HG03520 (cell line): Measurements from ENCODE around the gene PP2D1.
"Not testable (repeated sequence)": the region's sequence is repeated elsewhere in the genome, so short reads cannot be mapped to it uniquely, and the experiment has no call there.

Source experiments
- ATAC-seq: cut with Tn5 transposase; IDR thresholded peaks from one replicate; pipeline ENCODE4 v1.9.1; 2021; ENCODE audit warnings: mild to moderate bottlenecking, moderate library complexity; ENCODE audit not compliant: unreplicated experiment

Gene PP2D1, protein sequence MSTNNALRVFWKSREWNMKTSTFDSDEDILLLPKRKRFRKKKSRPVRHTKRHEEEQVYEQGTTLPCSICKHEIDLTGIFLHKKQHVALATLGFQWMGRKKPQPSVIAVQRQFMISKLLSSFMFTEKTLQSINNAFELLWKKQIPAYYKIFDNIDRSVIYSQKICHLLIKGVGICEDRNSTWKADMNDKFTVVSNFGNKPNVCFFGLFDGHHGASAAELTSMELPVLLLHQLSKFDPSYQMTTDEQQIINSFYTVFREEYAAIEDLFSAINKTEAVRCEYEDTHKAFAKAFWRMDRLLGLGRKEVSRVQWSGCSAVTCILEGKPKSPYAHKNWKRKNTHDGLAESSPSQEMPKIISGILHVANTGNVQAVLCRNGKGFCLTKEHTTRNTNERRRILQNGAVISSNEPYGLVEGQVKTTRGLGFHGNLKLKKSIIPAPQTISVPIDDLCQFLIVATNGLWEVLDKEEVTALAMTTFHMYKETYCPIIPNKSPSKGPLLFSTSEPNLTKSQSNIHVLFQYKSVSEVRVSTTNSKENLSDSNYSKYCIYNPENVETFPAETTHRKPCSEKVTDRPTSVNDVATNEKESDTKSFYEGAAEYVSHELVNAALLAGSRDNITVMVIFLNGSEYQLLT

DNA sequence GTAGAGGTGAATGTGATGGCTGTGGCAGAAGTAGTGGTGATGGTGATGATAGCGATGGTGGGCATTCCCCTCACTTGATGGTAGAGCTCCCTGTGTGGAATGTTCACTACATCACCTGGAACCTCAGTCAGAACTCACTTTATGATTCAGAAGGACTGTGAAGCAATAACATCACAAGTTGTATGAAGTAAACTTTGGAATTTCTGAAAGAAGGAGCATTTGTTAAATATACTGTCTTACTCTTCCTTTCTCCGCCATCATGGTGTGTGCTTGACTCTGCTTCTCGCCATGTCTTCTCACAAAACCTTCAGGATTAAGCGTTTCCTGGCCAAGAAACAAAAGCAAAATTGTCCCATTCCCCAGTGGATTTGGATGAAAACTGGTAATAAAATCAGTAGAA is at the start of gene PP2D1:
TSS of gene PP2D1 (minus strand) at position 101 of the 400 bp plus-strand sequence. CDS start 192 bp downstream, outside the sequence.
- no peak for ATAC-seq

DNA sequence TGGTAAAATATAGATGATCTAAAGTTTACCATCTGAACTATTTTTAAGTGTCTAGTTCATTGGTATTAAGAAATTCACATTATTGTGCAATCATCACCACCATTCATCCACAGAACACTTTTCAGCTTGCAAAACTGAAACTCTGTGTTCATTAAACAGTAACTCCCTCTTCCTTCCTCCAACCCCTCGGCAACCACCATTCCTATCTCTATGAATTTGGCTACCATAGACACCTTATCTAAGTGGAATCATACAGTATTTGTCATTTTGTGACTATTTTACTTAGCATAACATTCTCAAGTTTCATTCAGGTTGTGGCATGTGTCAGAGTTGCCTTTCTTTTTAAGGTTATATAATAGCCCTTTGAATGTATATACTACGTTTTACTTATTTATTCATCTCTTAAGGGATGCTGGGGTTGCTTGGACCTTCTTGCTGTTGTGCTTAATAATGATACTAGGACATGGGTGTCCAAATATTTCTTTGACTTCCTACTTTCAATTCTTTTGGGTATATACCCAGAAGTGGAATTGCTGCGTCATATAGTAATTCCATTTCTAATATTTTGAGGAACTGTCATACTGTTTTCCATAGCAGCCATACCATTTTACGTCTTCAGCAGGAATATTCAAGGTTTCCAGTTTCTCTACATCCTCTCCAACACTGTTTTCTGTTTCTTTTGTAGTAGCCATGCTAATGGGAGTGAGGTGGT is 49.1 kb upstream of the PP2D1 start:
- ATAC-seq: peak; percentile 64

DNA sequence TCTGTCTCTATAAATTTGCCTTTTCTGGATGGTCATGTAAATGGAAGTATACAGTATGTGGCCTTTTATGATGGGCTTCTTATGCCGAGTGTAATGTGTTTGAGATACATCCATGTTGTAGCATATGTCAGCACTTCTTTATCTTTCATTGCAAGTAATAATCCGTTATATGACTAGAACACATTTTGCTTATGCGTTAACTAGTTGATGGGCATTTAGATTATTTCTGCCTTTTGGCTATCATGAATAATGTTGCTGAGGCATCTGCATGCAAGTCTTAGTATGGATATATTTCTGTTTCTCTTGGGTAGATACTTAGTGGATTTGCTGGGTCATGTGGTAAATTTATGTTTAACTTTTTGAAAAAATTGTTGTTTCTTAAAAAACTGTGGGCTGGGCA is 47.9 kb upstream of the PP2D1 start:
- no peak for ATAC-seq

DNA sequence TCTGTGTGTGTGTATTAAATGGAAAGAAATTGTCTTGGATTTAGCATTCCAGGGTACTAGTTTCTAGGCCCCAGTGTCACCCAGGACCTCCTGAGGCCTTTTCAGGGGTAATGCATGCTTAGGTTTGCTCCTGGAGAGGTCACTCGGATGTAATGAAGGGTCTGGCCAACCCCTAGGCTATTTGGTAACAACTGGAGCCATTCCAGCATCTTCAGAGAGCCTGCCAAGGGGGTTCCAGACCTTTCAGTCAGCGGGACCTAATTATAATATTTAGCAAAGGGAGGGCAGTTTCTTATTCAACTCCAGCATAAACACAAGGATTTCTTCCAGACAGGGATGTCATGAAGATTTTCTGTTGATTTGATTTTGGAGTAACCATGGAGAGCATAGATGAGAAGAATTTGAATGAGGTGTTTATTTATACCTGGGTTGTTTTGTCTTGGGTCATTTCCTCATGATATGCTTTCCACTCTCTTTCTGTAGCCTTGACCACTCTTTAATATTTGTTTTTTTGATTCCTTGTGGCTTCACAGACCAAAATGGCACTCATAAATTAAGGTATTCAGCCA is 45.6 kb upstream of the PP2D1 start:
- ATAC-seq: no peak

DNA sequence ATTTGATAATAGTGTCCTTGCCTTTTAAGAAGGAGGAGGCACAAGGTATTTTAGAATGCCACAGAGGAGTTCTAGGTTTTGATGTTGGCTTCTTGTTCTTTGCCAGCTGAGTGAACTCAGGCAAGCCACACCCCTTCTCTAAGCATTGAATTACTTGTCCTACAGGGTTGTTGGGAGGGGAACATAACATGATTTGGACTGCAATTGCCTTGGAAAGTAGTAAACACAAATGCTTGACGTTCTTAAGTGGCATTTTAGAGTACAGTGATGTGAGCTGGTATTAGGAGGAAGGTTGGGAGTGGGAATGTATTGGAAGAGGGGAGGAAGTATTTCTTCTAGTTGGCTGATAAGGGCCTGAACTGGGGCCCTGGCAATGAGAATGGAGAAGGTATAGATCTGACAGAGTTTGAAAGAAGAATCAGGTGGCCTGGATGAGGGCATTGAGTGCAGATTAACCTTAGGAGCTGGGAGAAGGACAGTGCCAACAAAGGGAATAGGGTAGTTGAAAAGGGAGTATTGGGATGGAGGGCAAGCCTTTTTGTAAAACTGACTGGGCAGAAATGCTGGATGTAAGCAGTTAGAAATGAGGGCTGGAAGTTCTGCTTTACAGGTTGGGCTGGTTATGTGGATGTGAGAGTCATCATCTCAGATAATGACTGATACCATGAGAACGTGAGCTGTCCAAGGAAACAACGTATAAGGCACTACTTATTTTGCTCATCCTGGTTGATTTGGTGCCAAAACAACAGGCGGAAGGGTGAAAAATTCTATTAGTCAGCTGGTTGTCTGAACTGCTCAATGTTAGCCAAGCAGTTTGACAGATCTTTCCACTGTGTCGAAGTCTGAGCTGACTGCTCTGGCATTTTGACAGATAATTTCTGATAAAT is 44.9 kb upstream of the PP2D1 start:
- peak; percentile 33 for ATAC-seq

DNA sequence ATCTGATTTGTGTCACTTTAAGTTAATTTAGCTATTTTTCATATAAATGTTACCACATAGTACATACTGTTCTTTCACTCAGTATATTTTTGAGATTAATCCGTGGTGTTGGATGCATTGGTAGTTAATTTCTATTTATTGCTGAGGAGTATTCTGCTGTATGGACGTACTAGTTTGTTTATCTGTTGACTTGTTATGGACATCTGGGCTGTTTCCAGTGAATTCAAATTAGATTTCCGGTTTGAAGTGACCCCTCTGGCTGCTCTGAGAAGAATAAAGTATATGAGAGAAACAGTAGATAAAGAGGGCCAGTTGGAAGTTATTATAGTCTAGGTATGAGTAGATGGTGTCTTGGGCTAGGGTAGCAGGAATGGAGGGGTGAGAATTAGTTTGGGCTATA is 43.8 kb upstream of the PP2D1 start:
- no peak for ATAC-seq

DNA sequence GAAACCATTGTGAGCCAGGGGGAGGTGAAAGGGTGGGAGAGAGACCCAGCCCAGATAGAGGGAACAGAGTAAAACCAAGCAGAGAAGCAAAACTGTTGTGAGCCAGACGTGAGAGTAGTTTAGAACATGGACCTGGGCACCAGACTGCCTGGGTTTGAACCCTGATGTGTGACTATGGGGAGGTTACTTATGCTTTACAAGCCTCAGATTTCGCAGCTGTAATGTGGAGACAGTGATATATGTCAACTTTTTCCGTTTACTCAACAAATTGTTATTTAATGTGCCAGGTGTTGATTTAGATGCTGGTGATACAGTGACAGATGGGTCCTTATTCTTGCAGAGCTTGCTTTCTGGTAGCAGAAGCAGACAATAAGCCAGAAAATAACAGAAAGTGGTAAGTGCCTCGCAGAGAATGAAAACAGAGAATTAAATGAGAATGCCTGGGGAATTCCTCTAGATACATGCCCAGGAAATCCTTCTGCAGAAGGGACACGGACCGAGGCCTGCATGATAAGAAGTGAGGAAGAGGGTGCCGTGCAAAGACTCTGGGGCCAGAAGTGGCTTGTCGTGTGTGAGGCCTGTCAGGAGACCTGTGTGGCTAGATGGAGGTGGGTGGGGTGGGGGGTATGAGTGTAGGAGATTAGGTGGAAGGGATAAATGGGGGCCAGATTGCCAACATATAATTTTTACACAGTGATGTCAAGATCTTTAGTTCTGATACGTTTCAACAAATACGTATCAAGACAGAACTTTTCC is 43.1 kb upstream of the PP2D1 start:
- ATAC-seq: no peak

DNA sequence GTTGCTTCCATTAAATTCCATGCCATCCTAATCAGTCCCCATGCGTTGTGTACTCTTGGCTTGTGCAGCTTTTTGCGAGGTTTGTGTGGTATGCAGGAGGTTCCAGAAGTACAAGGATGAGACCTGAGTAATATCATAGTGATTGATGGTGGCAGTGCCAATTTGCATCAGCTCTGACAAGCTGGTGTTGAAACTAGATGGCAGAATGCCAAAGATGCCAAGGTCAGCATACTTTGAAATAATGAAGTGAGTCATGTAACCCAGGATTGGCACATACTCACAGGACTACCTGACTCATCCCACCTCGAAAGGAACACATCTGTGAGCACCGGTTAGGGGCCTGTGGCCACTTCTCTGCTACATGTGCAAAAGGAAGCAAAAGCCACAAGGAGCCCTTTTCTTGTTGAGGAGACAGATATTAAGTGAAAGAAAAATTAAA is 42.5 kb upstream of the PP2D1 start:
- ATAC-seq: peak; percentile 77

DNA sequence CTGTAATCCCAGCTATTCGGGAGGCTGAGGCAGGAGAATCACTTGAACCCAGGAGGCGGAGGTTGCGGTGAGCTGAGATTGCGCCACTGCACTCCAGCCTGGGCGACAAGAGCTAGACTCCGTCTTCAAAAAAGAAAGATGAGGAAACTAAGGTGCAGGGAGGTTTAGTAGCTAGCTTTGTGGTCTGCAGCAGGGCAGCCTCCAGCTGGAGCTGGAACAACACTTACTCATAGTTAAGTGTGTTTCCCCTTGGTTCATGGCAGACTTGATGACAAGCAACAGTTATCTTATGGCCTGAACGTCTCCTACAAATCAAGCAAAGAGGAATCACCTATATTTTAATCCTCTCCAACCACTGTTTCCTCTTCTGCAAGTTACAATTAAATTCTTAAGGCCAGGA is 40.8 kb upstream of the PP2D1 start:
- ATAC-seq: no peak

DNA sequence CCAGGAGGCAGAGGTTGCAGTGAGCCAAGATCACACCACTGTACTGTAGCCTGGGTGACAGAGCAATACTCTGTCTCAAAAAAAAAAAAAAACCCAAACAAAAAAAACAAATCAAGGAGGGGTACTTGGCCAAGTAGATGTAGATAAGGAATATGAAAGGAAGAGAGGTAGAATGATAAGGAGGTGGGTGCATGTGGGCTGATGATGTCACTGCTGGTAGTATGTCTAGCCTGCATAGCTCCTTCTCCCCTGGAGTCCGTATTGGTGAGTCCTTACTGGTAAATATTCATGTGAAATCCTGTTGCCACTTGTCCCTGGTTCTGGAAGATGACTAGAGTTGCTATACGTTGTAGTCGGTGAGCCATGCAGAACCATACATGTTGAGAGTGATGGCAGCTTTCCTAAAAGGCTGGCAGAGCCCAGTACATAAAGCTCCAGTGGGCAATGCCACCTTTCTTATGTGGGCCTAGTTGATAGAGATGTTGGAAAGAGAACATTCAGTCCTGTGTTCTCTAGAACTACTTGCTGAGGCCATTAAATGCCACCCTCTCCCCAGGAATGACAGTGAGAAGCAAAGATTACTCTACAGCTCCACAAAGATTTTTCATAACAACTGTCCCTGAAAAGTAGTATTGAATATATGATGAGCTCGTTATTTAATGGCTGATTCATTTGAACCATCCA is 39.2 kb upstream of the PP2D1 start:
- no peak for ATAC-seq

DNA sequence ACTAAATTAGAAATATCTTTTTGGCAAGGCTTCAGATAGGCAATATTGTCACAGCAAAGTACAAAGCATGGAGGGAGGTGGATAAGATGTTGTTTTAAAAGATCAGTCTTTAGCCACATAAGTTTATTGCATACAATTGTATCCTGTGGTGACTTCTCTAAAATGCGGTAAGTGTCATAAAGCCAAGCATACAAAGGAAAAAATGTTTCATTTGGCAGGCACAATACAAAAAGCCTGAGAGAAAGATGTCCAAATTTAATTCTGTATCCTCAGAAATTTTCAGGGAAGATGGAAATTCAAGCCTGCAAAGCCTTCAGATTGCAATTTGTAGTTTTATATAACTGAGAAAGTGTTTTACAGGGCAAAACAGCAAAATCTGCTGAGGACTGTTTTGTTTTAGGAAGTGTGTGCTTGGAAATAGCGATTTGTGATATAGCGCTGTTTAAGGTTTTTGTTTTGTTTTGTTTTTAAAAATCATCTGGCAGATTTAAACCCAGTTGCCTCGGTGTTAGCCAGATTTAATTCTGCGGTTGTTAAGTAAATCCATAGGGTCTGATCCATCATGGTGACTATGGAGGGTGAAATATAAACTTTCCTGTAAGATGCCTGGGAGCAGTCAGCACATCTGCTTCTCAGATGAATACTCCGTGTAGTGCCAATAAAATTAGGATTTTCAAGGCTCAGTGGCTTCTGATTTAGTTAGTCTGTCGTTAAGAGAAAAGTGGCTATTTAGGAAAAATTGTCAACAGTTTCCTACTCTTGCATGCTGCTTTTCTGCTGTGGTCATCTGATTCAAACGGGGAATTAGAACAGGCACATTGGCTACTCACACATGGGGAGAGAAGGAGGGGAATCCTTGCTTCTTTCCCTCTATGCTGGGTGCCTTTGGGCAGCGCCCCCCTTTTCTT is 36.2 kb upstream of the PP2D1 start:
- peak; percentile 36 for ATAC-seq

DNA sequence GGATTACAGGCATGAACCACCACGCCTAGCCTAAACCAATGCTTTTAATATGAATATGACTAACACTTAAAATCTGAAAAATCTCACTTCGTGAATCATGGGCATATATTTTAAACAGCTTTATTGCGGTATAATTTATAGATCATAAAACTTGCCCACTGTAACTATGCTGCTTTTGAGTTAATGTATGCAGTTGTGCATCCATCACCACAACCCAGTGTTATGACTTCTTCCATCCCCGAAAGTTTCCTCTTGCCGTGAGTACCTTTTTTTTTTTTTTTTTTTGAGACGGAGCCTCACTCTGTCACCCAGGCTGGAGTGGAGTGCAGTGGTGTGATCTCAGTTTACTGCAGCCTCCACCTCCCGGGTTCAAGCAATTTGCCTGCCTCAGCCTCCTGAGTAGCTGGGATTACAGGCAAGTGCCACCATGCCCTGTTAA is 35.3 kb upstream of the PP2D1 start:
- no peak for ATAC-seq

DNA sequence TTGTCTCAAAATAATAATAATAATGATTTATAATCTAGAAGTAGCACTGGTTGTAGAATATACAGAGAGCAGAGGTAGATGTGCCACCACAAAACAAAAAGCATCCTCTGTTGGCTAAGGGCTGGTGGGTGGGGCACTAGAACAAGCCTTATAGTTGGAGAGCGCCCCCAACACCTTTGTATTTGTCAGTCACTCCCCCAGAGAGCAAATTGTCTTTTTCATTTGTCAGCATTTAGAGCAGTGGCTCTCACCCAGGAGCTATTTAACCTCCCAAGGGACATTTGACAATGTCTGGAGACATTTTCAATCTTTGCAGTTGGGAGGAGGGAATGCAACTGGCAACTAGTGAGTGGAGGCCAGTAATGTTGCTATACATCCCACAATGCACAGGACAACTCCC is 34.5 kb upstream of the PP2D1 start:
- no peak for ATAC-seq

DNA sequence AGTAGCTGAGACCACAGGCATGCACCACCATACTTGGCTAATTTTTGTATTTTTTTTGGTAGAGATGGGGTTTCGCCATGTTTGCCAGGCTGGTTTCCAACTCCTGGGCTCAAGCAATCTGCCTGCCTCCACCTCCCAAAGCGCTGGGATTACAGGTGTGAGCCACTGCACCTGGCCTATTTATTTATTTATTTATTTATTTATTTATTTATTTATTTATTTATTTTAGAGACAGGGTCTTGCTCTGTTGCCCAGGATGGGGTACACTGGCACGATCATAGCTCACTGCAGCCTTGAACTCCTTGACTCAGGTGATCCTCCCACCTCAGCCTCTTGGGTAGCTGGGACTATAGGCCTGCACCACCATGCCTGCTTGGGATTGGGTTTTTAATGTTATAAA is 33.1 kb upstream of the PP2D1 start:
- not testable (repeated sequence) for ATAC-seq

DNA sequence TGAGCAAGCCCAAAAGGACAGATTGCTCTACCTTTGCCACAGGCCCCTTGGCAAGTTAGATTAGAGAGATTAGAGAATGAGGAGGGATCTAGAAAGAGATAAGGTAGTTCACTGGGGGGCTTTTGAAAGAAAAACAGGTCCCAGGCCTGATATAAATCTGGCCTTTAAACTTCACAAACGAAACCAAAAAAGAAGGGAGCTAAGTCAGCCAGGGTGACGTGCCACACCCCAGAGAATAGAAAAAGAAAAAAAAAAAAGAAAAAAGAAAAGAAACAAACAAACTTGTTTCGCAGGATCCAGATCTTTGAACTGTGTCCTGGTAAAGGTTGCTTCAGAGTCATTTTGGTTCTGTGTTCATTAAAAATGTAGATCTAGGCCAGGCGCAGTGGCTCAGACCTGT is 31.8 kb upstream of the PP2D1 start:
- ATAC-seq: no peak

DNA sequence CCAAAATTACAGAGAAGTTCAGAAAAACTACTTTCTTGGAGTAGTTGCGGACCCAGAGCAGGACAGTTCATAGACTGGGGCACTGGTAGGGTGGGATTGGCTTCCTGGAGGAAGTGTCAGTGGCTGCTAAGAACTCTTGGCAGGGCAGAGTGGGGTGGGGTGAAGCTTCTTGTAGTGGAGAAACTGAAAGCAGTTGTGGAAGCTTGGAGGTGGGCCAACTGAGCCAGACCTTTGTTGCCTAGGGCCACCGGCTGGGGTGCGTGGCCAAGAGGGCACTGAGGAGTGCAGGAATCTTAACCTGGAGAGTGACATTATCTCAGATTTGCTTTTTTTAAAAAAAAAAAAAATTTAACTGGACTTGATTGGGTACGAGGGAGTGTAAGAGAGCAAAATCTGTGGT is 31.3 kb upstream of the PP2D1 start:
- ATAC-seq: no peak

DNA sequence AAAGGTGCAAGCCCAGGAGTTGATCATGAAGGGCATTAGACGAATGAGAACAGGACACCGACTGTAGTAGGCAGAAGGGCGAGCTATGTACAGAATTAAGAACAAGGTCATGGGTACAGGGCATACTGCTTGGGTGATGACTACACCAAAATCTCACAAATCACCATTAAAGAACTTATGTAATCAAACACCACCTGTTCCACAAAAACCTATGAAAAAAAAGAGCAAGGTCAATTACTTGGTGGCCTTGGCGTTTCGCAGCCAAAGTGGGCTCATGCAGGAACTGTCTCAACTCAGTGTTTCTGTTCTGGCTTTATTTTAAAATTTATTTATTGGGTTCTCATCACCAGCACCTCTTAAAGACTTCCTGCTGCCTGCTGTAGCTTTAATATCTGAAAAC is 30.3 kb upstream of the PP2D1 start:
- ATAC-seq: no peak

DNA sequence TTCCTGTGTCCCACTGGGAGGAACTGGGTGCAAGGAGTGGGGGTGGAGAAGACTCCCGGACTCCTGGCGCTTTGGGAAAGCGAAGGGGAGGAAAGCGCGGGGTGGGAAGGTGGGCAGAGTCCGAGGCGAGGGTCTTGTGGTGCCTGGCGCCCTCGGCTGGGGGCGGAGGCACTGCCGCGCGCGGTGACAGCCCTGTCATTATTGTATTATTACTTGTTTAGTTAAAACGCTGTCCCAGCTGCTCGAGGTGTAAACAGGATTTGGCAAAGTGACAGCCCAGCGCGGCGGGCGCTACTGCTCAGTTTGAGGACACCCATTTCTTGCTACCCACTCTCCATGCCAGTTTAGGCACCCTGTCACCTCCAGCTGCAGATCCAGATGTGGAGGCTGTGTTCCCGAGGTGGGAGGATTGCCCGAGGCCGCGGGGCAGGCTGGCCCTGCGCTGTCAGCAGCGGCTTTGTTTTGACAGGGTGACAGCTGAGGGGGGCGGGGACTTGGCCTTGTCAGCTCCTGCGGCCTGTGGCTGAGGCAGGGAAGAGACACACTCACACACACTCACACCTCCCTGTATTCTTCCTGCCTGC is 29.2 kb upstream of the PP2D1 start:
- ATAC-seq: peak; percentile 41
